Measurements from ENCODE around the gene UBE2U. TPM values are rescaled to one million over a fixed set of nuclear protein-coding genes. Genes with fewer than 3 reads are reported as not detected.

Gene UBE2U
- total RNA-seq, 1 experiment from 2014 or later, result not detected

DNA sequence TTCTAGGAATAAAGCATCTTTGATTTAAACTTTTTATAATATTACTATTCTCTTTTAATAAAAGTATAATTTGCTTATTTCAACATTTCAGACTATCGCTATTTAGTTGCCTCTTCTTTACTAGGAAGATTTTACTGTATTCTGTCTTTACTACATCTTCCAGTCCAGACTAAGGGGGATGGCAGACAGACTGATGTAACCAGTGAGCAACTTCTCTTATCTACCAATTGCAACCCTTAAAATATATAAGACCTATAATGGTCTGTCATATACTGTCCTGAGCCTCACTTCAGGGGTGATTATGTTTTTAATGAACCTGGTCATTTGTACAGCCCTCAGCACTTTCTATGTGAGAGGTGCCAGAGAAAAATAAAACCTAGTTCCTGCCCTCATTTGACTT, 87.0 kb downstream of the UBE2U start (continued):
- TF ChIP-seq, protein P1, sequence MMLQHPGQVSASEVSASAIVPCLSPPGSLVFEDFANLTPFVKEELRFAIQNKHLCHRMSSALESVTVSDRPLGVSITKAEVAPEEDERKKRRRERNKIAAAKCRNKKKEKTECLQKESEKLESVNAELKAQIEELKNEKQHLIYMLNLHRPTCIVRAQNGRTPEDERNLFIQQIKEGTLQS (CRISPR knock-in tag; conservative IDR thresholded peaks at IDR 0.05), result no peak

DNA sequence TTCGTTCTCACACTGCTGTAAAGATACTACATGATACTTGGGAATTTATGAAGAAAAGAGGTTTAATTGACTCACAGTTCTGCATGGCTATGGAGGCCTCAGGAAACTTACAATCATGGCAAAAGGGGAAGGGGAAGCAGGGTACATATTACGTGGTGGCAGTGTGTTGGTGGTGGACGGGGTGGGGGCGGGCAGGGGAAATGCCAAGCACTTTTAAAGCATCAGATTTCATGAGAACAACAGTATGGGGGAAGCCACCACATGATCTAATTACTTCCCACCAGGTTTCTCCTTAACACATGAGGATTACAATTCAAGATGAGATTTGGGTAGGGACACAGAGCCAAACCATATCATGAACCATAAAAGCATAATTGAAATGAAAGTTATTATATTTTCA, 88.5 kb downstream of the UBE2U start:
- peaks cover 3% of the 10 kb centered on the region; the same call in 1 of the 2 replicates for H3K27me3 Mint-ChIP-seq (ENCODE audit: low read depth)
- ChIA-PET POLR2A (no interaction called here), CTCF (no interaction called here)
- no peak overlapping the region for H3K4me3 Mint-ChIP-seq
- DNase-seq (ENCODE audit: low spot score) (no peak), ATAC-seq (no peak)
- TF ChIP-seq, protein P2, sequence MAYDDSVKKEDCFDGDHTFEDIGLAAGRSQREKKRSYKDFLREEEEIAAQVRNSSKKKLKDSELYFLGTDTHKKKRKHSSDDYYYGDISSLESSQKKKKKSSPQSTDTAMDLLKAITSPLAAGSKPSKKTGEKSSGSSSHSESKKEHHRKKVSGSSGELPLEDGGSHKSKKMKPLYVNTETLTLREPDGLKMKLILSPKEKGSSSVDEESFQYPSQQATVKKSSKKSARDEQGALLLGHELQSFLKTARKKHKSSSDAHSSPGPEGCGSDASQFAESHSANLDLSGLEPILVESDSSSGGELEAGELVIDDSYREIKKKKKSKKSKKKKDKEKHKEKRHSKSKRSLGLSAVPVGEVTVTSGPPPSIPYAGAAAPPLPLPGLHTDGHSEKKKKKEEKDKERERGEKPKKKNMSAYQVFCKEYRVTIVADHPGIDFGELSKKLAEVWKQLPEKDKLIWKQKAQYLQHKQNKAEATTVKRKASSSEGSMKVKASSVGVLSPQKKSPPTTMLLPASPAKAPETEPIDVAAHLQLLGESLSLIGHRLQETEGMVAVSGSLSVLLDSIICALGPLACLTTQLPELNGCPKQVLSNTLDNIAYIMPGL (CRISPR knock-in tag; IDR thresholded peaks at IDR 0.05), result no peak
- no peak for TF ChIP-seq GABPB1 (CRISPR knock-in tag; IDR thresholded peaks at IDR 0.05)
- no peak for TF ChIP-seq ZNF671 (CRISPR knock-in tag; IDR thresholded peaks at IDR 0.05)
- TF ChIP-seq, protein P3, sequence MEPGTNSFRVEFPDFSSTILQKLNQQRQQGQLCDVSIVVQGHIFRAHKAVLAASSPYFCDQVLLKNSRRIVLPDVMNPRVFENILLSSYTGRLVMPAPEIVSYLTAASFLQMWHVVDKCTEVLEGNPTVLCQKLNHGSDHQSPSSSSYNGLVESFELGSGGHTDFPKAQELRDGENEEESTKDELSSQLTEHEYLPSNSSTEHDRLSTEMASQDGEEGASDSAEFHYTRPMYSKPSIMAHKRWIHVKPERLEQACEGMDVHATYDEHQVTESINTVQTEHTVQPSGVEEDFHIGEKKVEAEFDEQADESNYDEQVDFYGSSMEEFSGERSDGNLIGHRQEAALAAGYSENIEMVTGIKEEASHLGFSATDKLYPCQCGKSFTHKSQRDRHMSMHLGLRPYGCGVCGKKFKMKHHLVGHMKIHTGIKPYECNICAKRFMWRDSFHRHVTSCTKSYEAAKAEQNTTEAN (CRISPR knock-in tag; IDR thresholded peaks at IDR 0.05), result no peak
- TF ChIP-seq ETV6 (CRISPR knock-in tag; IDR thresholded peaks at IDR 0.05), result no peak
- TF ChIP-seq ZNF232 (CRISPR knock-in tag; IDR thresholded peaks at IDR 0.05), result no peak
- TF ChIP-seq KAT7 (CRISPR knock-in tag; IDR thresholded peaks at IDR 0.05; ENCODE audit: borderline replicate concordance), result no peak
- TF ChIP-seq FOXK1 (CRISPR knock-in tag; IDR thresholded peaks at IDR 0.05), result no peak
- no peak for TF ChIP-seq SP1 (CRISPR knock-in tag; conservative IDR thresholded peaks at IDR 0.05)
- no peak for TF ChIP-seq ZNF396 (CRISPR knock-in tag; IDR thresholded peaks at IDR 0.05; ENCODE audit: borderline replicate concordance)
- TF ChIP-seq, protein P4, sequence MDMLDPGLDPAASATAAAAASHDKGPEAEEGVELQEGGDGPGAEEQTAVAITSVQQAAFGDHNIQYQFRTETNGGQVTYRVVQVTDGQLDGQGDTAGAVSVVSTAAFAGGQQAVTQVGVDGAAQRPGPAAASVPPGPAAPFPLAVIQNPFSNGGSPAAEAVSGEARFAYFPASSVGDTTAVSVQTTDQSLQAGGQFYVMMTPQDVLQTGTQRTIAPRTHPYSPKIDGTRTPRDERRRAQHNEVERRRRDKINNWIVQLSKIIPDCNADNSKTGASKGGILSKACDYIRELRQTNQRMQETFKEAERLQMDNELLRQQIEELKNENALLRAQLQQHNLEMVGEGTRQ (CRISPR knock-in tag; IDR thresholded peaks at IDR 0.05), result no peak
- H3K27ac Mint-ChIP-seq, result no peak overlapping the region
- H3K4me1 Mint-ChIP-seq, result 0 out of 2 replicates have a peak, but pooled peaks cover 2% of the 10 kb centered on the region
- H3K36me3 Mint-ChIP-seq, result peaks cover 2% of the 10 kb centered on the region; the same call in 1 of the 2 replicates
- H3K9me3 Mint-ChIP-seq, result peaks cover 7% of the 10 kb centered on the region

DNA sequence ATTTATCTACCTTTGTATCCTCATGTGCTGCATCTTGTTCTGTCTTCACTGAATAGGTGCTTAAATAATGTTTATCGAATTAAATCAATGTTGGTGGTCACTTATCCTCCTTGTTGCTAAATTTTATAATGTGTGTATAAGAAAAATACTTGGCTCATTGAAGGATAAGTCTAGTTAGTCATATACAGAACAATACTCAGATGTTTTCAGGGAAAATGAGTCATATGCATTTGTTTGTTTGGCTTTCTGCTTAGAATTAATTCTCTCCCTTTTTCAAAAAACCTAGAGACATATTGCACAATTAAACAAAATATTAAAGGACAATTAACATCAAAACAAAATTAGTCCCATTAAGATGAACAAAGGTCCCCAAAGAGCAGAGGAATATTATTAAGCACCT, 89.0 kb downstream of the UBE2U start:
- Mint-ChIP-seq H3K4me1 (0 out of 2 replicates have a peak, but pooled peaks cover 2% of the 10 kb centered on the region), H3K27ac (no peak overlapping the region), H3K36me3 (peaks cover 2% of the 10 kb centered on the region; the same call in 1 of the 2 replicates), H3K9me3 (peaks cover 12% of the 10 kb centered on the region), H3K27me3 (ENCODE audit: low read depth) (peaks cover 3% of the 10 kb centered on the region; the same call in 1 of the 2 replicates), H3K4me3 (no peak overlapping the region)
- CTCF ChIA-PET, result no interaction called here
- TF ChIP-seq, protein P5, sequence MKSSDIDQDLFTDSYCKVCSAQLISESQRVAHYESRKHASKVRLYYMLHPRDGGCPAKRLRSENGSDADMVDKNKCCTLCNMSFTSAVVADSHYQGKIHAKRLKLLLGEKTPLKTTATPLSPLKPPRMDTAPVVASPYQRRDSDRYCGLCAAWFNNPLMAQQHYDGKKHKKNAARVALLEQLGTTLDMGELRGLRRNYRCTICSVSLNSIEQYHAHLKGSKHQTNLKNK (CRISPR knock-in tag; IDR thresholded peaks at IDR 0.05), result no peak
- TF ChIP-seq SMAD3 (CRISPR knock-in tag; IDR thresholded peaks at IDR 0.05; ENCODE audit: borderline replicate concordance) (no peak), IRF2 (CRISPR knock-in tag; IDR thresholded peaks at IDR 0.05; ENCODE audit: borderline replicate concordance, low read depth) (no peak), ZNF416 (CRISPR knock-in tag; IDR thresholded peaks at IDR 0.05) (no peak), ESRRA (CRISPR knock-in tag; IDR thresholded peaks at IDR 0.05; ENCODE audit: borderline replicate concordance) (no peak), JAZF1 (CRISPR knock-in tag; IDR thresholded peaks at IDR 0.05) (no peak), NFYB (CRISPR knock-in tag; conservative IDR thresholded peaks at IDR 0.05; ENCODE audit: low read depth) (no peak), RELA (CRISPR knock-in tag; IDR thresholded peaks at IDR 0.05; ENCODE audit: borderline replicate concordance) (no peak), CREM (CRISPR knock-in tag; IDR thresholded peaks at IDR 0.05) (no peak)
- TF ChIP-seq, protein P2 (CRISPR knock-in tag; IDR thresholded peaks at IDR 0.05), result no peak
- TF ChIP-seq, protein P6, sequence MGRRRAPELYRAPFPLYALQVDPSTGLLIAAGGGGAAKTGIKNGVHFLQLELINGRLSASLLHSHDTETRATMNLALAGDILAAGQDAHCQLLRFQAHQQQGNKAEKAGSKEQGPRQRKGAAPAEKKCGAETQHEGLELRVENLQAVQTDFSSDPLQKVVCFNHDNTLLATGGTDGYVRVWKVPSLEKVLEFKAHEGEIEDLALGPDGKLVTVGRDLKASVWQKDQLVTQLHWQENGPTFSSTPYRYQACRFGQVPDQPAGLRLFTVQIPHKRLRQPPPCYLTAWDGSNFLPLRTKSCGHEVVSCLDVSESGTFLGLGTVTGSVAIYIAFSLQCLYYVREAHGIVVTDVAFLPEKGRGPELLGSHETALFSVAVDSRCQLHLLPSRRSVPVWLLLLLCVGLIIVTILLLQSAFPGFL (CRISPR knock-in tag; IDR thresholded peaks at IDR 0.05; ENCODE audit: borderline replicate concordance), result no peak
- TF ChIP-seq, protein P7, sequence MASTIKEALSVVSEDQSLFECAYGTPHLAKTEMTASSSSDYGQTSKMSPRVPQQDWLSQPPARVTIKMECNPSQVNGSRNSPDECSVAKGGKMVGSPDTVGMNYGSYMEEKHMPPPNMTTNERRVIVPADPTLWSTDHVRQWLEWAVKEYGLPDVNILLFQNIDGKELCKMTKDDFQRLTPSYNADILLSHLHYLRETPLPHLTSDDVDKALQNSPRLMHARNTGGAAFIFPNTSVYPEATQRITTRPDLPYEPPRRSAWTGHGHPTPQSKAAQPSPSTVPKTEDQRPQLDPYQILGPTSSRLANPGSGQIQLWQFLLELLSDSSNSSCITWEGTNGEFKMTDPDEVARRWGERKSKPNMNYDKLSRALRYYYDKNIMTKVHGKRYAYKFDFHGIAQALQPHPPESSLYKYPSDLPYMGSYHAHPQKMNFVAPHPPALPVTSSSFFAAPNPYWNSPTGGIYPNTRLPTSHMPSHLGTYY (CRISPR knock-in tag; IDR thresholded peaks at IDR 0.05), result no peak
- no peak for DNase-seq (ENCODE audit: low spot score)
- no peak for ATAC-seq
- POLR2A ChIA-PET, result no interaction called here
